ENCODE measurements around the gene CSGALNACT2. TPM values are rescaled to one million over a fixed set of nuclear protein-coding genes. Genes with fewer than 3 reads are reported as not detected.

CSGALNACT2 gene
- total RNA-seq, 4 donors from 2014 or later: 14.4 to 24.1 (median 20.0) TPM

GRCh38 chr10:43151371-43151770 lies 13.1 kb downstream of the CSGALNACT2 start:
- no peak for DNase-seq
- Histone ChIP-seq H3K4me3 (replicated peaks in 1 of 3) (no peak overlapping the region), H3K27ac (no peak overlapping the region), H3K4me1 (peaks cover 10 to 20% of the 10 kb centered on the region in 2 donors), H3K27me3 (no peaks in the 10 kb centered on the region), H3K36me3 (no peaks in the 10 kb centered on the region), H3K9me3 (no peaks in the 10 kb centered on the region)
- TF ChIP-seq CTCF (IDR thresholded peaks at IDR 0.05) (no peak), POLR2A (IDR thresholded peaks at IDR 0.05) (no peak)
- intact Hi-C loops (cut with DNase I): no loop called here
- 64 to 74% methylated on average over 2 of the region's 2 CpGs for WGBS, 2 donors

GRCh38 chr10:43153901-43154300 lies 15.7 kb downstream of the CSGALNACT2 start:
- Histone ChIP-seq H3K36me3 (no peaks in the 10 kb centered on the region), H3K27ac (no peak overlapping the region), H3K27me3 (no peaks in the 10 kb centered on the region), H3K4me1 (peaks cover 10 to 21% of the 10 kb centered on the region in 2 donors), H3K9me3 (no peaks in the 10 kb centered on the region), H3K4me3 (replicated peaks in 1 of 3) (no peak overlapping the region)
- DNase-seq: no peak
- intact Hi-C loops (cut with DNase I): no loop called here
- TF ChIP-seq CTCF (IDR thresholded peaks at IDR 0.05) (no peak), POLR2A (IDR thresholded peaks at IDR 0.05) (no peak)
- WGBS, 2 donors: 69% methylated on average over 2 of the region's 2 CpGs

GRCh38 chr10:43155221-43155620 lies 17.0 kb downstream of the CSGALNACT2 start:
- Histone ChIP-seq H3K36me3 (no peaks in the 10 kb centered on the region), H3K4me1 (peaks cover 10 to 21% of the 10 kb centered on the region in 2 donors), H3K9me3 (no peaks in the 10 kb centered on the region), H3K27me3 (no peaks in the 10 kb centered on the region), H3K4me3 (replicated peaks in 1 of 3) (no peak overlapping the region), H3K27ac (no peak overlapping the region)
- intact Hi-C loops (cut with DNase I): no loop called here
- DNase-seq: no peak
- TF ChIP-seq CTCF (IDR thresholded peaks at IDR 0.05) (no peak), POLR2A (IDR thresholded peaks at IDR 0.05) (no peak)
- 91 to 96% methylated on average over 2 of the region's 2 CpGs for WGBS, 2 donors

GRCh38 chr10:43155741-43156140 lies 17.5 kb downstream of the CSGALNACT2 start:
- H3K4me1 ChIP-seq: peaks cover 10 to 23% of the 10 kb centered on the region in 2 donors
- no peak for DNase-seq
- no peaks in the 10 kb centered on the region for H3K9me3 ChIP-seq
- no peak overlapping the region for H3K4me3 ChIP-seq (replicated peaks in 1 of 3)
- no peaks in the 10 kb centered on the region for H3K36me3 ChIP-seq
- H3K27ac ChIP-seq: no peak overlapping the region
- TF ChIP-seq CTCF (IDR thresholded peaks at IDR 0.05) (no peak), POLR2A (IDR thresholded peaks at IDR 0.05) (no peak)
- intact Hi-C loops (cut with DNase I): no loop called here
- 89 to 91% methylated on average over 1 of the region's 1 CpG for WGBS, 2 donors
- H3K27me3 ChIP-seq: no peaks in the 10 kb centered on the region

GRCh38 chr10:43156590-43157341 lies 18.5 kb downstream of the CSGALNACT2 start:
- Histone ChIP-seq H3K27ac (no peak overlapping the region), H3K36me3 (no peaks in the 10 kb centered on the region), H3K9me3 (no peaks in the 10 kb centered on the region), H3K4me1 (peaks cover 6 to 23% of the 10 kb centered on the region in 2 donors), H3K4me3 (replicated peaks in 1 of 3) (no peak overlapping the region), H3K27me3 (no peaks in the 10 kb centered on the region)
- intact Hi-C loops (cut with DNase I): no loop called here
- TF ChIP-seq POLR2A (IDR thresholded peaks at IDR 0.05): no peak
- no peak for TF ChIP-seq CTCF (IDR thresholded peaks at IDR 0.05)
- 78 to 92% methylated on average over 9 of the region's 9 CpGs for WGBS, 2 donors
- DNase-seq: no peak

Measured in thyroid gland (tissue), 4 donors.